ENCODE measurements around the gene ATXN10.

ATXN10 gene

DNA sequence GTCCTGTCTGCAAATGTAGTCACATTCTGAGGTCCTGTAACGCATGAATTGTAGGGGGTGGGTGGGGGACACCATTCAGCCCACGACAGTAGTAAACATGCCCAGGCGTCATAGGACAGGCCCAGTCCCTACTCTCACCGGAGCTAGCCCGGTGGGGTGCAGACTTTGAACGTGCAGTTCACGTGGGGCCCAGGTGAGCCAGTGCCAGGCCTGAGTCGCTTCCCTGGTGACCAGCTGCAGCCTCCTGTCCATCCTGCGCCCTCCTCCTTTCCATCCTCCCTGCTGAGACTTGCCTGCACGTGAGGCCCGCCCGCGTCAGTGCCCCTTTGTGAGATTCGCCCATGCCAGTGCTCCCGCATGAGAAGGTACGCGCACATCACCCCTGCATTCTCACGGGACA is 188.6 kb downstream of the ATXN10 start:
- no peak for DNase-seq (ENCODE audit: low read depth)

DNA sequence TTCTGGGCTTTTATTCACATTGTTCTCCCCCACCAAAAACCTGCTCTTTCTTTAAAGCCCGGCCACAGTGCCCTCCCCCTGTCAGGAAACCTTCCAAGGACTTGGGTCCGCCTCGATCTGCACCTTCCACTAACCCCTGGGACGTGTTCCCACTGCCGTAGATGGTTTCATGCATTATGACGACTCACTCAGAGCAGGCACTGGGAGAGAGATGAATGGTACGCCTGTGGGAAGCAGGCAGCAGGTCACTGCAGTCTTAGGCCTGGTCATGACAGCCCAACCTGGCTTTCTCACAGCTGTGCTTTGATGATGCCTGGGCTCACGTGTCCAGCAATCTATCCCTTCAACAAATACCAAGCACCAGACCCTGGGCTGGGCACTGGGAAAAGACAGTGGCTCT is 189.6 kb downstream of the ATXN10 start:
- no peak for DNase-seq (ENCODE audit: low read depth)

GRCh38 chr22:45863981-45864751 is 192.5 kb downstream of the ATXN10 start:
- peak; percentile 51 for DNase-seq (ENCODE audit: low read depth)

DNA sequence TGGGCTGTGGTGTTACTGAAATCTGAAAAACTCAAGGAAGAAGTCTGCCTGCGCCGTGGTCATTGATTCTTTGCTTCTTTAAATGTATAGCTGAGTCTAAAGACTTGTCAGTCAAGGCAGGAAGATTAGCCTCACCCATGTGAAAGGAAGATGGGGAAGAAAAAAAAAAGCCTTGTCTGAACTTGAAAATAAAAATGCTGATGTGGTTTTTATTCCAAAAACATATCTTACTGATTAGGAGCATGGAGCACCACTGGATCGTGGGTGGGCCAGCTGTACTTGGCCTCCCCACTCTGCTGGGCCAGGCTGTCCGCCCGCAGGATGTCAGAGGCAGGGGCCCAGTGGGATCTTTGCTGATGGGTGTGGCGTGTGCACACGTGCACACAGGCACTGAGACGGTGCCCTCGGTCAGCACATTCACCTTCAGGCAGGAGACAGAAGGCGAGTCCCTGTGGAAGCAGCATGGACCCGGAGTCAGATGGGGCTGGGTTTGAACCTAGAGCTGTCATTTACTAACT is 193.4 kb downstream of the ATXN10 start:
- no peak for DNase-seq (ENCODE audit: low read depth)

- no peak for DNase-seq (ENCODE audit: low read depth)
These were observed 194.0 kb downstream of the ATXN10 start for GRCh38 chr22:45865561-45866125.

DNA sequence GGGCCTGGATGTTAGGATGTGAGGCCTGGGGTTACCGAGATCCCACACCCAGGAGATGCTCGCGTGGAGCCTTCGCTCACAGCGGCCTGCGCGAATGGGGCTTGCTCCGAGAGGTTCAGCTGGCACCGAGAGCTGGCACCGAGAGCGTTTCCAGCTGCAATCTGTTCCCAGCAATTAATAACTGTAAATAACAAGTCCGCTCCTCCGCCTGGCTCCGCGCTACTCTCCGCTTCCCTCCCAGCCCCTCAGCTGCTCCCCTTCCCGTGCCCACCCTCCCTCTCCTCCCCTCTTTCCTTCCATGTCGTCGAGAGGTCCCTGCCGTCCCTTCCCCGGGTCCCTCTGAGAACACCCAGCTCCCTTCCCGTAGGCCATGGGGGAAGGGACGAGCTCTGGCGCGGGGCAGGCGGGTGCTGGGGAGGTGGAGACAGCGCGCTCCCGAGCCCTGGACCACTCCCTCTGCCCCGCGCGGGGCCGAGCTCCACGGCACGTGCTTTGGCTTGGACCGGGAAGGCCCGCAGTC is 194.6 kb downstream of the ATXN10 start:
- DNase-seq (ENCODE audit: low read depth) = no peak

DNA sequence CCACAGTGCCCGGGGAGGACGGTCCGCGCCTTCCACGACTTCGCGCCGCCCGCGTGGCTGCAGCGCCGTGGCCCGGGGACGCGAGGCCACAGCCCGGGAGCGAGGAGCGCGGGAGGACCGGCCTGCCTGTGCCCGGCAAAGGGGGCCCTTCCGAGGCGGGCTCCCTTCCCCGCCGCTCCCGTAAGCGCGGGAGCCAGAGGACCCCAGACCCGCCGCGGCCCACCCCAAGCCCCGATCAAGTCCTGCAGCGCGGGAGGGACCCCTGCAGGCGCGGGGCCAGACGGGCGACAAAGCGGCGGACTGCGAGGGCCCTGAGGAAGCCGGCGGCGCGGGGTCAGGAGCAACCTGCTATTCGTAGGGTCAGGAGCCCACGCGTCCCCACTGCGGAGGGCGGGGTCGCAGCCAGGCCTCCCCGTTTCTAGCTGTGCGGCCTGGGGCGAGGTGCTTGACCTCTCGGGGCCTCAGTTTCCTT is 195.0 kb downstream of the ATXN10 start:
- no peak for DNase-seq (ENCODE audit: low read depth)

DNA sequence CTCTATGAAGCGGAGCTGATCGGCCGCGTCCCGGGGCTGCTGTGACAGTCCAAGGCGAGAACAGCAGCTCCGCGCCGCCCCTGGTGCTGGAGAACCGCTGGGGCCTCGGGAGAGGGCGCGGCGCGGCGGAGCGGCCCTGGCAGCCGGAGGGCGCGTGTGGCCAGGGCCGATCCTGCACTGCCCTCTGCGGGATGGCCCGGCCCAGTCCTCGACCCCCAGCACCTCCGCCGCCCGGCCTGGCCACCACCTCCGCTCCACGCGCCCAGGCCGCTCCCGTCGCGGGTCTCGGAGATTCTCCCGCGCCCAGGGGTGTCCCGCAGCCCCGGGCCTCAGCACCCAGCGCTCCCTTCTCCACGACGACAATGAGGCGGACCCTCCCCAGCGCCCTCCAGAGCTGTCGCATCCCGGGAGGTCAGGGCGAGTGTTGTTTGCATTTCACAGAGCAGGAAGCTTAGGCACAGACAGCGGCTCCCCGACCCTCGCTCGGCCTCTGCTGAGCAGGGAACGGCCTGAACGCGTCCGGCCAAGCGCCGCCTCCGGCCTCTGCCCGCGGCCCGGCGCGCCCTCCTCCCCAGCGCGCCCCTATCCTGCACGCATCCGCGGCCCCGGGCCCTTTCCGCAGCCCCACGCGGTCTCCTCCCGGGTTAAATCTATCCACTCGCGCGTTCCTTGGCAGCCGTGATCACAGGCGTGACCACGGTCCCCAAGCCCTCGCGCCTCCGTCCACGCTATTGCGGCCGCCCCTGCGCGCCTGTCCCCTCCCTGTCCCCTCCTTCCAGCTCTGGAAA is 195.7 kb downstream of the ATXN10 start:
- no peak for DNase-seq (ENCODE audit: low read depth)

DNA sequence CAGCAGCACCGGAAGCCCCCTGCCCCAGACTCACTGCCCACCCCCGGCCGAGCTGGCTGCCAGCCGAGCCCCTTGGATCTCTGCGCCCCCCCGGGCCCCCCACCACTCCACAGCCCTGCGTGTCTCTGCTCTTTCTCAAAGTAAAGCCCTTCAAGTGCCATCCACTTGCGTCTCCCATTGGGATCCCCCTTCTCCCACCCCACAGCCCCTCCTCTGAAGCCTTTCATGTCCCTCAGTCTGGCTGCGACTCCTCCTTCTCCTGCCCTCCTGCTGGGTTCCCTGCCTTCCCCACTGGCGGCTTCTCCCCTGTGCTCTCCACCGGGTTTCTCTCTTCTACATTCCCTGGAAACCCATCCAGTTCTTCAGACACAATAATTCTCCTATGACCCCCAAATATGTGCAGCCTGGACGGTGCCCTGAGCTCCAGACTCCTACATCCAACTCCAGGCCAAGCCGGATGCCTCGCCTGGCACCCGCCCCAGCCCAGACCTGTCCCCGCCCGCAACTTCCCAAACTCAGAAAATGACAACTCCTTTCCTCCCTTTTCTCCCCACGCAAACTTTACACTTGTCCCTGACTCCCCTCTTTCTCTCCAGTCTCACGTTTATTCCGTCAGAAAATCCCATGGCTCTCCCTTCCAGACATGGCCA is 196.4 kb downstream of the ATXN10 start:
- DNase-seq (ENCODE audit: low read depth) = no peak

DNA sequence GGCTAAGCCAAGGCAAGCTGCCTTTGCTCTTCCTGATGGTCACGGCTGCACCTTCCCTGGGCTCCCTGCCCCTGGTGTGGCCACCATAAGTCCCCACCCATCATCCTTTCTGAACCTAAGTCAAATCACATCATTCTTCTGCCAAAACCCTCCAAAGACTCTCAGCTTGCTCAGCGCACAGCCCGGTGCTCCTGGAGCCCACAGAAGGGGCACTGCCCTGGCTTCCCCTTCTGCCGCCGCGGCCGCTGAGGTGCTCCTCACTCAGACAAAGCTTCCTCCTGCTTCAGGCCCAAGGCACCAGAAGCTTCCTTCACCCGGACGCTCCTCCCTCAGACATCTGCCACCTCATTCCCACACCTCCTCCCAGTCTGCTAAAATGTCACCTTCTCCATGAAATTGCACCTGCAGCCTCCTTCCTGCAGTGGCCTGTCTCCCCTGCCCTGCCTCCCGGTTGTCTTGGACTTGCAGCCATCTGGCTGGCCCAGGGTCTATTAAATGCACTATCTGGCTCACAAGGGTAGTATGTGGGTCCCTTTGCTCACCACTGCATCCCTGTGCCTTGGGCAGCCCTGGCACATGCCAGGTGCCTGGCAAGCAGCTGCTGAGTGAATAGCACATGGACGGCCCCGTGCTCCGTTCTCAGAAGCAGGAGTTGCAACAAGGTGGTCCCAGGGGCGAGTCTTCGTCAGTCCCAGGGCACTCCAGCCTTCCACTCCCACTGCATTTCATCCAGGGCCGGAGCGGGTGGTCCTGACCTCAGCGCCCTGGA is 197.1 kb downstream of the ATXN10 start:
- no peak for DNase-seq (ENCODE audit: low read depth)

GRCh38 chr22:45869340-45869847 is 197.8 kb downstream of the ATXN10 start:
- no peak for DNase-seq (ENCODE audit: low read depth)

DNA sequence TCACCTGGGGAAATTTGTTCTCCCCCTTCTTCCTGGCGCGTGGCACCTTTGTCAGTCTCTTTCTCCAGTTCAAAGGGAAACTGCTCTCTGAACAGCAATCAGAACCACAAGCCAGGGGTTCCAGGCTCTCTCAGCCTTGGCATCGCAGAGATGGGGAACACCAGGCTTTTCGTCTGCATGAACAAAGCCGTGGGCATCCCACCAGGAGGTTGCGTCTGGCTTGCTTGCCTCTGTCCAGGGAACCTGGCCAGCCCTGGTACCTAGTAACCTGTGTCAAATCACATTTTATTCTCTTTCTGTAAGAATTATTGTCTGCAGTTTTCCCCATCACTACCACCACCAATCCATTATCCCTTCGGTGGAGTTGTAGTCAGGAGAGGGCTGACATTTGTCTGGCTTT is 198.4 kb downstream of the ATXN10 start:
- no peak for DNase-seq (ENCODE audit: low read depth)

GRCh38 chr22:45871721-45872120 is 200.1 kb downstream of the ATXN10 start:
- DNase-seq (ENCODE audit: low read depth) = no peak

DNA sequence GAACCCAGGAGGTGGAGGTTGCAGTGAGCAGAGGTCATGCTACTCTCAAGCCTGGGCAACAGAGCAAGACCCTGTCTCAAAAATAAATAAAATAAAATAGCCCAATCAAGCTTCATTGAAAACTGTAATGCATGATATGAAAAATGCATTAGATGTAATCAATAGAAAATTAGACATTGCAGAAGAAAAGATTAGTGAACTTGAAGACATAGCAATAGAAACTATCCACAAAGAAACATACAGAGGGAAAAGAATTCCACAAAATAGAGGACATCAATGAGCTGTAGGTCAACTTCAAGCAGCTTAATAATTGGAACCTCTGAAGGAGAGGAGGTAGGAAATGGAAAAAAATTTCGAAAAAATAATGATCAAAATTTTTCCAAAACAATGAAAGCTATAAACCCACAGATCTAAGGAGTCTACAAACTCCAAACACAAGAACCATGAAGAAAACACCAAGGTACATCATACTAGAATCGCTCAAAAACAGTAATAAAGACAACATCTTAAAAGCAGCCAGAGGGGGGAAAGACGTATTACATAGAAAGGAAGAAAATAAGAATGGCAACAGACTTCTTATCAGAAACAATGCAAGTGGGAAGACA is 201.1 kb downstream of the ATXN10 start:
- no peak for DNase-seq (ENCODE audit: low read depth)

- no peak for DNase-seq (ENCODE audit: low read depth)
These were observed 204.8 kb downstream of the ATXN10 start for GRCh38 chr22:45876136-45877035.

DNA sequence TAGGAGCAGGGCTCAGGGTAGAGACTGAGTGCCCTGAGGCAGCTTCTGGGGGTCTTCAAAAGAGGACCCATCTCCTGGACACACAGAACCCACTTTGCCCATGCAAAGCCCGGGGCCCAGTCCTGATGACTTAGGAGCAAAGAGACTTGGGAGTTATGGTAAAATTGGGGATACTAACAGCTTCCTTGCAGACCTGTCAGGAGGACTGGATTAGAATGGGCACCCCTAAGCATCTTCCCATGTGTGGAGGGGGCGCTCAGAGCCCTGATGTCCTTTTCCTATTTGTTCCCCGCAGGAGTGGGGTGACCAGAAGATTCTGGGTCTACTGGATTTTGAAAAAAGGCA is 205.4 kb downstream of the ATXN10 start:
- no peak for DNase-seq (ENCODE audit: low read depth)

GRCh38 chr22:45877651-45878050 is 206.0 kb downstream of the ATXN10 start:
- DNase-seq (ENCODE audit: low read depth) = no peak

DNA sequence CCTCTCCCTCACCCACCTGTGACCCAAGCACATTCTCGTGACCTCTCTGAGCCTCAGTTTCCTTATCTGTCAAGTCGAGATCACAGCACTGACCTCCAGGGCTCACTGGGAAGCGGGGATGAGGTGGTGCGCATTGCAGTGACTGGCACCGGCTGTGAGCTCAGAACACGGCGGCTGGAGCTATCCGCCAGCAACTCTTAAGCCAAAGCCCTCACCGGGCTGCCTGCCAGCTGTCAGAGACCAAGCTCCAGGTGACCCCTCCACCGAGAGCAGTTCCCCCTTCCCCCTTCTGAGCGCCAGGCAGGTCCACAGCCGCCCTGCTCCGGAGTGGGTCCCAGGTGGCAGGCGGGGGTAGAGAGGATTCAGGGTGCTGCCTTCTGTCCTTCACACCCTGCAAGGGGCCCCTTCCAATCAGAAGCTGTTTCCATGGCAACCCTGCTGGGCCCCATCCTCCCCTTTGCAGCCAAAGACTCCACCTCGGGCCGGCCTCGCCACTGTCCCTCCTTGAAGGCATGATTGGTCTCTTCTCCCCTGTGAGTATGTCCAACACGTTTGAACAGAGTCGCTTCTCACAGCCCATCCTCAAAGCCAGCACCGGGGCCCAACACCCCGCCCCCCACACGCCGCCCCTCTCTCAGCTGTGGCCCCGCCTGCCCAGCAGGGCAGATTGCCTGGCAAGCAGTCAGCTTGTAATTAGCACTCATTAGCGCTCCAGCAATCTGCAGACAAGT is 206.6 kb downstream of the ATXN10 start:
- no peak for DNase-seq (ENCODE audit: low read depth)

Measured in activated T-helper 1 cell treated with Interleukin-2 at 50 U/mL for 16 hours (primary cell).